Tibial nerve (tissue), 4 donors: ENCODE results near the gene TNIK. TPM values are rescaled to one million over a fixed set of nuclear protein-coding genes. Genes with fewer than 3 reads are reported as not detected.

ENCODE experiments used
- DNase-seq, 2 donors: peaks; one replicate each; pipeline ENCODE4 v3.0.0-alpha.2; 2019; ENCODE audit warnings: low spot score in 2 of 2
- H3K27ac ChIP-seq, 4 donors: fragments of 200-600 bp; sonication (generic) in 3 of 4; one replicate each; pipeline ENCODE4 v1.5.1; 2017 to 2019; ENCODE audit warnings: mild to moderate bottlenecking in 1 of 4
- H3K27me3 ChIP-seq, 2 donors: fragments of 200-600 bp; sonication (generic) in 1 of 2; one replicate each; pipeline versions ENCODE4 v1.5.1 to v1.6.0; 2017 to 2019
- H3K36me3 ChIP-seq, 3 donors: fragments of 200-600 bp; sonication (generic); one replicate each; pipeline ENCODE4 v1.5.1; 2018 to 2019
- H3K4me1 ChIP-seq, 4 donors: fragments of 200-600 bp; sonication (generic) in 3 of 4; one replicate each; pipeline ENCODE4 v1.5.1; 2017 to 2019
- H3K4me3 ChIP-seq, 4 donors: fragments of 200-600 bp; sonication (generic) in 3 of 4; one replicate each; pipeline ENCODE4 v1.5.1; 2017 to 2019; ENCODE audit warnings: mild to moderate bottlenecking in 1 of 4, moderate library complexity in 1 of 4
- H3K9me3 ChIP-seq, 4 donors: fragments of 200-600 bp; sonication (generic) in 3 of 4; one replicate each; pipeline ENCODE4 v1.5.1; 2017 to 2019
- CTCF ChIP-seq, 5 experiments: fragments of 200-600 bp in 3 of 5; fragments of 450-650 bp in 2 of 5; sonication (generic) in 3 of 5; IDR thresholded peaks; one replicate each; pipeline ENCODE4 v1.5.1; 2016 to 2019; ENCODE audit warnings: antibody characterized with exemption in 5 of 5, mild to moderate bottlenecking in 3 of 5, moderate library complexity in 2 of 5
- EP300 ChIP-seq, 2 donors: sonication (generic); formaldehyde crosslinking; IDR thresholded peaks; one replicate each; pipeline ENCODE4 v1.6.1; 2017; ENCODE audit warnings: antibody characterized with exemption in 2 of 2, mild to moderate bottlenecking in 1 of 2
- POLR2A ChIP-seq, 2 donors: fragments of 450-650 bp; IDR thresholded peaks; one replicate each; pipeline ENCODE4 v1.6.1; 2017; ENCODE audit warnings: antibody characterized with exemption in 2 of 2, mild to moderate bottlenecking in 2 of 2, moderate library complexity in 2 of 2
- WGBS, 2 donors: methylation state at CpG; one replicate each; pipeline ENCODE4 v1.1.5; 2018; 5-methylcytosine and 5-hydroxymethylcytosine counted together
- total RNA-seq, 4 donors: library from RNA; depleted of rRNA; stranded (reverse); fragments of >200 nt; gene quantifications; one replicate each; pipeline ENCODE4 v1.1.0, GENCODE V29; 2016

Gene TNIK
- total RNA-seq, 4 donors from 2014 or later, result 5.4 to 11.1 (median 7.5) TPM

- H3K4me3 ChIP-seq, result no peak overlapping the region
- peaks cover 0 to 5% (median 0%) of the 10 kb centered on the region in 4 donors for H3K4me1 ChIP-seq
- no peaks in the 10 kb centered on the region for H3K27me3 ChIP-seq
- H3K9me3 ChIP-seq, result no peaks in the 10 kb centered on the region
- H3K27ac ChIP-seq, result no peak overlapping the region
- TF ChIP-seq EP300 (IDR thresholded peaks at IDR 0.05) (no peak), CTCF (IDR thresholded peaks at IDR 0.05) (no peak), POLR2A (IDR thresholded peaks at IDR 0.05) (no peak)
- WGBS, 2 donors, result 95 to 96% methylated on average over 9 of the region's 9 CpGs
- no peak for DNase-seq
- no peaks in the 10 kb centered on the region for H3K36me3 ChIP-seq
These were observed 126.3 kb downstream of the TNIK start for GRCh38 chr3:171333784-171334464.

GRCh38 chr3:171330938-171331337, 129.3 kb downstream of the TNIK start:
- H3K36me3 ChIP-seq, result no peaks in the 10 kb centered on the region
- no peaks in the 10 kb centered on the region for H3K27me3 ChIP-seq
- no peak for TF ChIP-seq CTCF (IDR thresholded peaks at IDR 0.05)
- no peak for TF ChIP-seq EP300 (IDR thresholded peaks at IDR 0.05)
- TF ChIP-seq POLR2A (IDR thresholded peaks at IDR 0.05), result no peak
- no peak for DNase-seq
- H3K27ac ChIP-seq, result no peak overlapping the region
- no peak overlapping the region for H3K4me3 ChIP-seq
- peaks cover 0 to 15% (median 2%) of the 10 kb centered on the region in 4 donors for H3K4me1 ChIP-seq
- 82 to 91% methylated on average over 3 of the region's 3 CpGs for WGBS, 2 donors
- no peaks in the 10 kb centered on the region for H3K9me3 ChIP-seq

DNA sequence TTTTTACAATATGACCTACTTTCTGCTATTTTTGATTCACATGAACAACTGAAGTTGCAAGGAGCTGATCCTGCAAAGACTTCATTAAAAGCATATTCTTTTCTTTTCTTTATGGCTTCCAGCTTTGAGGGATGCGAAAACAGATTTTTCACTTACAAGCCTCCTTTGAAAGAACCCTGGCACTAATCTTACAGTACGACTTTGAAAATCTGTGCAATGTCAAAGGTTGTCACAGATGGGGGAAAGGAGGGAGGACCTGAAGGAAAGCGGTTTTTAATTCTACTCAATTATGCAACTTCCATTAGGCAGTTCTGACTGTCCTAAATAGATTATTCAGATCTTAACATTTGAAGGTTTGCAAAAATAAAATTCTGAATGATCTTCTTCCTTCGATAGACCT, 130.5 kb downstream of the TNIK start:
- no peaks in the 10 kb centered on the region for H3K27me3 ChIP-seq
- no peak overlapping the region for H3K27ac ChIP-seq
- H3K4me3 ChIP-seq, result no peak overlapping the region
- WGBS, 2 donors, result 56 to 57% methylated on average over 4 of the region's 4 CpGs
- TF ChIP-seq POLR2A (IDR thresholded peaks at IDR 0.05) (no peak), CTCF (IDR thresholded peaks at IDR 0.05) (no peak), EP300 (IDR thresholded peaks at IDR 0.05) (no peak)
- DNase-seq, result no peak
- H3K9me3 ChIP-seq, result no peaks in the 10 kb centered on the region
- H3K36me3 ChIP-seq, result no peaks in the 10 kb centered on the region
- peaks cover 0 to 15% (median 2%) of the 10 kb centered on the region in 4 donors for H3K4me1 ChIP-seq

DNA sequence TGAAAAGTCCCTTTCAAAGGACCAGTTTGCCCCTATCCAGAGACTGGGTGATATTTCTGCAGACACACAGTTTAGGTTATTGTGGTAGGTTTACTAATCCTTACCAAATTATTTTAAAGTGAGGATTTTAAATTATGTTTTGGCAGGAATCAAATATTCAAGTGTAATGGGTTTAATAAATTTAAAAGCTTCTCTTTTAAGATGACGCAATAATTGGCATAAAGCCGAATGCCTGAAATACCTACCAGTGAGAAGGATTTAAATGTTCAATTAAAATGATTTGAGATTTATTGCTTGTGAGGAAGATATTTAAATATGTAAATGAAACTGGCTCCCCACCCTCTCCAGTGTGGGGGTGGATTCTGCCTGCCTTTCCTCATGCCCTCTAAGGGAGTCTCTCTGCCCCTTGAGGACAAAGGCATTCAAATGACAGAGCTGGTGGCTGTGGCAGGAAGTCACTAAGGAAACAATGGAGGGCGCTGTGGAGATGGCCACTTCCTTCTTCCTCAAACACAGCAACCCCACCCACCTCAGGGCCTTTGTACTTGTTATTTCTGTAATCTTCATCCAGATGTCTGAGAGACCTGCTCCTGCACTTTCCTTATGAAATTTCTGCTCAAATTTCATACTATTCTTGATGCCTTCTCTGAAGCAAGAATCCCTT, 131.7 kb downstream of the TNIK start:
- H3K27ac ChIP-seq, result no peak overlapping the region
- no peak for DNase-seq

More for the DNA sequence above, 131.7 kb downstream of the TNIK start:
- TF ChIP-seq POLR2A (IDR thresholded peaks at IDR 0.05) (no peak), CTCF (IDR thresholded peaks at IDR 0.05) (no peak), EP300 (IDR thresholded peaks at IDR 0.05) (no peak)
- H3K27me3 ChIP-seq, result no peaks in the 10 kb centered on the region
- H3K4me3 ChIP-seq, result no peak overlapping the region
- 46% methylated on average over 3 of the region's 3 CpGs for WGBS, 2 donors
- peaks cover 0 to 15% (median 2%) of the 10 kb centered on the region in 4 donors for H3K4me1 ChIP-seq
- H3K9me3 ChIP-seq, result no peaks in the 10 kb centered on the region
- no peaks in the 10 kb centered on the region for H3K36me3 ChIP-seq
